ENCODE data around the gene RPN2. TPM values are rescaled to one million over a fixed set of nuclear protein-coding genes. Genes with fewer than 3 reads are reported as not detected.

The RPN2 gene
- total RNA-seq, 1 donor from 2014 or later, result 168 TPM

GRCh38 chr20:37202267-37202943, 23.3 kb downstream of the RPN2 start:
- no peaks in the 10 kb centered on the region for H3K27me3 Mint-ChIP-seq (ENCODE audit: unreplicated experiment)
- peaks cover 15% of the 10 kb centered on the region for H3K4me1 Mint-ChIP-seq (ENCODE audit: unreplicated experiment)
- peak overlapping the region; percentile 39 for H3K4me3 Mint-ChIP-seq (ENCODE audit: unreplicated experiment)
- no peaks in the 10 kb centered on the region for H3K9me3 Mint-ChIP-seq (ENCODE audit: unreplicated experiment)
- no peak for DNase-seq (ENCODE audit: extremely low spot score, unreplicated experiment)
- peak; percentile 89 for TF ChIP-seq CTCF (IDR thresholded peaks at IDR 0.05)
- peak overlapping the region; percentile 82 for H3K27ac Mint-ChIP-seq (ENCODE audit: unreplicated experiment)
- H3K36me3 Mint-ChIP-seq (ENCODE audit: unreplicated experiment), result peaks cover 50% of the 10 kb centered on the region

- Mint-ChIP-seq H3K27me3 (ENCODE audit: unreplicated experiment) (no peaks in the 10 kb centered on the region), H3K27ac (ENCODE audit: unreplicated experiment) (no peak overlapping the region), H3K36me3 (ENCODE audit: unreplicated experiment) (peaks cover 50% of the 10 kb centered on the region), H3K9me3 (ENCODE audit: unreplicated experiment) (no peaks in the 10 kb centered on the region), H3K4me3 (ENCODE audit: unreplicated experiment) (no peak overlapping the region), H3K4me1 (ENCODE audit: unreplicated experiment) (peaks cover 15% of the 10 kb centered on the region)
- no peak for TF ChIP-seq CTCF (IDR thresholded peaks at IDR 0.05)
- DNase-seq (ENCODE audit: extremely low spot score, unreplicated experiment), result no peak
These were observed 24.9 kb downstream of the RPN2 start for GRCh38 chr20:37204056-37204455.

DNA sequence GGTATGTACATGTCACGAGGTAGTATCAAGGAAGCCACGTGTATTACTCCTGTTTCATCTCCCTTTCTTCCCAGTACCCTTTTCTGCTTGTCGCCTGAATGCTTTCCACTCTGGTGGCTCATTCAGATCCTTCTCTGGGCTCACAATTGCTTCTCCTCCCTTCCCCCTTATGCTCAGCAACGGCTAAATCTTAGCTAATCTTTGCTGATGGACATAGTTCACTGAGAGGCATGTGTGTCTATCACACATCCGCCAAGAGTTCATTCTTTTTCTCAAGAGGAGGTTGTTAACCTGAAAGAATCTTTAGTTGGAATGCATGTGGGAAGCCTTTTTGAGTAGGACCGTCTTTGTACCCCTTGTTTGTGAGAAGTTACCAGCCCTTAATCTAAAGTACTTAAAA, 26.0 kb downstream of the RPN2 start:
- peaks cover 15% of the 10 kb centered on the region for H3K4me1 Mint-ChIP-seq (ENCODE audit: unreplicated experiment)
- H3K9me3 Mint-ChIP-seq (ENCODE audit: unreplicated experiment), result no peaks in the 10 kb centered on the region
- H3K4me3 Mint-ChIP-seq (ENCODE audit: unreplicated experiment), result no peak overlapping the region
- peaks cover 45% of the 10 kb centered on the region for H3K36me3 Mint-ChIP-seq (ENCODE audit: unreplicated experiment)
- no peak for TF ChIP-seq CTCF (IDR thresholded peaks at IDR 0.05)
- no peak for DNase-seq (ENCODE audit: extremely low spot score, unreplicated experiment)
- H3K27ac Mint-ChIP-seq (ENCODE audit: unreplicated experiment), result no peak overlapping the region
- no peaks in the 10 kb centered on the region for H3K27me3 Mint-ChIP-seq (ENCODE audit: unreplicated experiment)

GRCh38 chr20:37205794-37206193, 26.7 kb downstream of the RPN2 start:
- H3K36me3 Mint-ChIP-seq (ENCODE audit: unreplicated experiment), result peaks cover 40% of the 10 kb centered on the region
- no peak for TF ChIP-seq CTCF (IDR thresholded peaks at IDR 0.05)
- H3K27ac Mint-ChIP-seq (ENCODE audit: unreplicated experiment), result no peak overlapping the region

DNA sequence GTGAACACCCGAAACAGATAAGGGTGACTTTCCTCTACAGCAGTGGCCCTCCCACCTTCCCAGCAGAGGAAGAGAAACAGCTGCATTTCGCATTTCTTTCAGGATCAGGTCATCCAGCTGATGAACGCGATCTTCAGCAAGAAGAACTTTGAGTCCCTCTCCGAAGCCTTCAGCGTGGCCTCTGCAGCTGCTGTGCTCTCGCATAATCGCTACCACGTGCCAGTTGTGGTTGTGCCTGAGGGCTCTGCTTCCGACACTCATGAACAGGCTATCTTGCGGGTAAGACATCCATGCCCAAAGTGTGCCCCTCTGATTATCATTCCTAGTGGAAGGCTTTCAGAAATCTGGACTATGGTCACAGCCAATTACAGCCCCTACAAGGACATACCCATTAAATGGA, 28.0 kb downstream of the RPN2 start:
- DNase-seq (ENCODE audit: extremely low spot score, unreplicated experiment), result no peak
- Mint-ChIP-seq H3K4me1 (ENCODE audit: unreplicated experiment) (peaks cover 5% of the 10 kb centered on the region), H3K4me3 (ENCODE audit: unreplicated experiment) (no peak overlapping the region), H3K9me3 (ENCODE audit: unreplicated experiment) (no peaks in the 10 kb centered on the region), H3K27me3 (ENCODE audit: unreplicated experiment) (no peaks in the 10 kb centered on the region), H3K27ac (ENCODE audit: unreplicated experiment) (no peak overlapping the region), H3K36me3 (ENCODE audit: unreplicated experiment) (peaks cover 37% of the 10 kb centered on the region)
- no peak for TF ChIP-seq CTCF (IDR thresholded peaks at IDR 0.05)

More at GRCh38 chr20:37205794-37206193, 26.7 kb downstream of the RPN2 start:
- Mint-ChIP-seq H3K27me3 (ENCODE audit: unreplicated experiment) (no peaks in the 10 kb centered on the region), H3K4me3 (ENCODE audit: unreplicated experiment) (no peak overlapping the region), H3K9me3 (ENCODE audit: unreplicated experiment) (no peaks in the 10 kb centered on the region), H3K4me1 (ENCODE audit: unreplicated experiment) (peaks cover 15% of the 10 kb centered on the region)
- no peak for DNase-seq (ENCODE audit: extremely low spot score, unreplicated experiment)
